ENCODE results near the gene TASP1.
"Not testable (repeated sequence)": the region's sequence is repeated elsewhere in the genome, so short reads cannot be mapped to it uniquely, and the experiment has no call there.

The TASP1 gene, protein sequence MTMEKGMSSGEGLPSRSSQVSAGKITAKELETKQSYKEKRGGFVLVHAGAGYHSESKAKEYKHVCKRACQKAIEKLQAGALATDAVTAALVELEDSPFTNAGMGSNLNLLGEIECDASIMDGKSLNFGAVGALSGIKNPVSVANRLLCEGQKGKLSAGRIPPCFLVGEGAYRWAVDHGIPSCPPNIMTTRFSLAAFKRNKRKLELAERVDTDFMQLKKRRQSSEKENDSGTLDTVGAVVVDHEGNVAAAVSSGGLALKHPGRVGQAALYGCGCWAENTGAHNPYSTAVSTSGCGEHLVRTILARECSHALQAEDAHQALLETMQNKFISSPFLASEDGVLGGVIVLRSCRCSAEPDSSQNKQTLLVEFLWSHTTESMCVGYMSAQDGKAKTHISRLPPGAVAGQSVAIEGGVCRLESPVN

GRCh38 chr20:13638496-13639149 is at the start of gene TASP1:
Gene TASP1, minus strand, starts transcription at chr20:13638932. Its CDS starts 8,854 bp downstream, at chr20:13630078.
- peak; percentile 93 for DNase-seq (ENCODE audit: low read depth)

GRCh38 chr20:13687815-13688214 is 49.1 kb upstream of the TASP1 start:
- DNase-seq (ENCODE audit: low read depth): peak; percentile 34

DNA sequence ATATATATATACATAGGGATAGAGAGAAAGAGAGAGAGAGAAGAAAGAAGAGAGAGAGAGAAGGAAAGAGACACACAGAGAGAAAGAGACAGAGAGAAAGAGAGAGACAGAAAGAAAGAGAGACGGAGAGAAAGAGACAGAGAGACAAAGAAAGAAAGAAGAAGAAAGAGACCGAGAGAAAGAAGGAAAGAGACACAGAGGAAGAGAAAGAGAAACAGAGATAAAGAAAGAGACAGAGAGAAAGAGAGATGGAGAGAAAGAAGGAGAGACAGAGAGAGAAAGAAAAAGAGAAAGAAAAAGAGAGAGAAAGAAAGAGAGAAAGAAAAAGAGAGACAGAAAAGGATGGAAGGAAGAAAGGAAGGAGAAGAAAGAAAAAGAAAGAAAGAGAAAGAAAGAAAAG is 46.9 kb upstream of the TASP1 start:
- DNase-seq (ENCODE audit: low read depth): no peak

- peak; percentile 19 for DNase-seq (ENCODE audit: low read depth)
These were observed 46.0 kb upstream of the TASP1 start for GRCh38 chr20:13684566-13685222.

DNA sequence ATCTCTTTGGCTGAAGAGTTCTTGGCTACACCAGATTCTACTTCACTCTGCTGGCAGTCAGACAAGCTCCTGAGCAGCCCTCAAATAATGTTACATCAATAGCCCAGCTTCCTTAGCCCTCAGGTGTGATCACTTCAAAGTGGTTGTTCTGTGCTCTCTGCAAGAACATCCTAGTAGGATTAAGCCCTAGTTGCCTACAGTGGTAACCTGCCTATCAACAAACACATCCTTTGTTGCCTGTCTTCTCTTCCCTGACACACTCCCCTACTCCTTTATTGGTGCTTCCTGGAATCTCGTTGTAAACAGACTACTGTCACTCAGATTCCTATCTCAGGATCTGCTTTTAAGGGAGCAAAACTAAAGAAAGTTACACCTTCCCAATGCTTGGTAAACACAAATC is 45.1 kb upstream of the TASP1 start:
- no peak for DNase-seq (ENCODE audit: low read depth)

GRCh38 chr20:13681248-13682125 is 42.8 kb upstream of the TASP1 start:
- DNase-seq (ENCODE audit: low read depth): no peak

DNA sequence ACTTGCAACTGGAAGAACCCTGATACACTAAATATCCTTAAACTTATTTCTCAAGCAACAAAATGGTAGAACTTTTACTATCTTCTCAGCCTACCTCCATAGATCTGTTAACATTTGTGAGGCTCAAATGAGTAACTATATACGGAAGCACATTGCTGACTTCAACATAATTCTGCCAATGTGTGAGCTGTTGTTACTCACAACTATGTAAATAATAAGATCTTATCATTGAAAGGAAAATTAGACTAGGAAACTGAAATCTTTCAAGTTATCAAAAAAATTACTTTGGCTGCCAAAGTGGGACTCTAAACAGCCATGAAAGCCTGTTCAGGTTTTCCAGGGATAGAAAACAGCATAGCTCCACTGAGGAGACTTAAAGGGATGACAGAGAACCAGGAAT is 40.2 kb upstream of the TASP1 start:
- no peak for DNase-seq (ENCODE audit: low read depth)

DNA sequence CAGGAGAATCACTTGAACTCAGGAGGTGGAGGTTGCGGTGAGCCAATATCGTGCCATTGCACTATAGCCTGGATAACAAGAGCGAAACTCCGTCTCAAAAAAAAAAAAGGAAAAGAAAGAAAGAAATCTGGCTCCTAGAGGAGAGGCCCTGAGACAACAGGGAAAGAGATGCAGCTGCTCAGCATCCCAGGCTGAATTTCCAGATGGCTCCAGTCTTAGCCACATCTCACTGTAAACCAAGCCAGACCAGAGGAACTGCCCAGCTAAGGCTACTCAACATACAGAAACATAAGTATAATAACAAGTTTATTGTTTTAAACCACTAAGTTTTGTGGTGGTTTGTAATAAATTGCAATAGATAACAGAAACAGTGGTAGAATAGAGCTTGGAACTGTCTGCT is 38.5 kb upstream of the TASP1 start:
- no peak for DNase-seq (ENCODE audit: low read depth)

GRCh38 chr20:13676682-13677081 is 38.0 kb upstream of the TASP1 start:
- DNase-seq (ENCODE audit: low read depth): no peak

- DNase-seq (ENCODE audit: low read depth): no peak
These were observed 34.0 kb upstream of the TASP1 start for GRCh38 chr20:13672690-13673089.

- DNase-seq (ENCODE audit: low read depth): peak; percentile 12
These were observed 33.2 kb upstream of the TASP1 start for GRCh38 chr20:13671916-13672378.

DNA sequence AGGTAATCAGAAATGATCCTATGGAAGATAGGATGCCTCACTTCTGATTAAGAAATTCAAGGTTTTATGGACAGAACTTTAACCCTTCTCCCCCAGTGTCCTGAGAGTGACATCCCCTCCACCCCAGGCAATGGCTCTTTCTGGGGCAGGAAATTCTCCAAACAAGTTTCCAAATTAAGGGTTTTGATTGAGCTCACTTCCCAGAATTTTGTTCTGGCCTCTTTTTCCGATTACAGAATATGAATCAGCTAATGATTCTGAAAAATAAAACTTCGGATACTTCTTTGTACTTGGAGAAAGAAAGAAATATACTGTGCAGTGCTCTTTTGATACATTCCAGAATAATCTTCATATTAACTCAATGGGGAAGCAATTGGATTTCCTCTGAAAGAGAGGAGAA is 32.8 kb upstream of the TASP1 start:
- DNase-seq (ENCODE audit: low read depth): no peak

GRCh38 chr20:13670160-13670559 is 31.4 kb upstream of the TASP1 start:
- DNase-seq (ENCODE audit: low read depth): no peak

GRCh38 chr20:13665709-13666395 is 27.1 kb upstream of the TASP1 start:
- DNase-seq (ENCODE audit: low read depth): no peak

- no peak for DNase-seq (ENCODE audit: low read depth)
These were observed 22.4 kb upstream of the TASP1 start for GRCh38 chr20:13661070-13661685.

DNA sequence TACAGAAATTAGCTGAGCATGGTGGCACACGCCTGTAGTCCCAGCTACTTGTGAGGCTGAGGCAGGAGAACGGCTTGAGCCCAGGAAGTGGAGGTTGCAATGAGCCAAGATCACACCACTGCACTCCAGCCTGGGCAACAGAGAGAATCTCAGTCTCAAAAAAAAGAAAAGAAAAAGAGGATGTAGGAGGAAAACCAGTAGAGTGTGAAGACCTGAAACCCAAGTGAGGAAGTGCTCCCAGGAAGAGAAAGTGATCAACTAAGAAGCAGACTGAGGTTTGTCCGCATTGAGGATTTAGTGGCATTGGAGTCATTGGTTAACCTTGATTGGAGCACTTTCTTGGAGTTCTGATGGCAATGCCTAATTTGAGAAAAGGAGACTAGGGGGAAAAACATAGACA is 20.6 kb upstream of the TASP1 start:
- DNase-seq (ENCODE audit: low read depth): no peak

GRCh38 chr20:13658060-13658459 is 19.3 kb upstream of the TASP1 start:
- not testable (repeated sequence) for DNase-seq (ENCODE audit: low read depth)

GRCh38 chr20:13656721-13657368 is 18.1 kb upstream of the TASP1 start:
- no peak for DNase-seq (ENCODE audit: low read depth)

DNA sequence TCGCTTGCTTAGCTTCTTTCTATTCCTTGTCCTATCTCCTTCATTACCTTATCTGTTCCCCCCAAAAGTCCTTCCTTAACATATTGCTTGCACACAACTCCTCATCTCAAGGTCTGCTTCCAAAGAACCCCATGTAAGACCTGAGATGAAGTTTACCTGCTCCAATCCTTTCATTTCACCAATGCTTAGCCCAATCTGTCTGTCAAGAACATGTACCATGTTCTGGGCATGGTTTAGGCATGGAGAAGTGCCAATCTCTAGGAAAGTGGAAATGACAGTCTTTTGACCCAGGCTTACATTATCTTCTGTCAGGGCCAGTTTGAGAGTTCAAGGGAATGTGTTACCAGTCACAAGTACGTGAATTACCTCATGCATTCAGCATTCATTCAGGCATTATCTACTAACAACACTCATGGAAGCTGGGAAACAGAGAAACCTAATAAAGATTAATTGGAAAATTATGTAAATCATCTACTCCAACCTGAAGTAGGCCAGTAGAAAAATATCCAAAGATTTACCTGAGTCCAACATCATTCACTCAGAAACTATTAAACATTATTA is 15.8 kb upstream of the TASP1 start:
- DNase-seq (ENCODE audit: low read depth): no peak

- DNase-seq (ENCODE audit: low read depth): no peak
These were observed 11.7 kb upstream of the TASP1 start for GRCh38 chr20:13650474-13650873.
